Heart left ventricle (tissue), 16 donors: Measurements from ENCODE around the gene CALCOCO1. TPM values are rescaled to one million over a fixed set of nuclear protein-coding genes. Genes with fewer than 3 reads are reported as not detected.

Experiments
- ATAC-seq, 4 donors: fragments of 200-7000 bp; cut with Tn5 transposase; one replicate each; pipeline ENCODE4 v1.9.1; 2020 to 2022; ENCODE audit warnings: moderate library complexity in 4 of 4, mild to moderate bottlenecking in 3 of 4, moderate number of reproducible peaks in 1 of 4
- DNase-seq, 5 donors: peaks; one replicate each; pipeline ENCODE4 v3.0.0-alpha.2; 2020
- H3K27ac ChIP-seq, 12 donors: fragments of 200-600 bp; sonication (generic) in 4 of 12; one replicate each; pipeline versions ENCODE4 v1.5.0 to v1.8.0; 2016 to 2022; ENCODE audit warnings: mild to moderate bottlenecking in 2 of 12
- H3K27me3 ChIP-seq, 9 donors: fragments of 200-600 bp; sonication (generic) in 2 of 9; one replicate each; pipeline versions ENCODE4 v1.5.1 to v1.8.0; 2016 to 2022; ENCODE audit warnings: mild to moderate bottlenecking in 3 of 9
- H3K36me3 ChIP-seq, 9 donors: fragments of 200-600 bp; sonication (generic) in 2 of 9; one replicate each; pipeline versions ENCODE4 v1.5.0 to v1.8.0; 2018 to 2022; ENCODE audit warnings: mild to moderate bottlenecking in 2 of 9
- H3K4me1 ChIP-seq, 12 donors: fragments of 200-600 bp; sonication (generic) in 4 of 12; one replicate each; pipeline versions ENCODE4 v1.5.0 to v1.8.0; 2016 to 2022; ENCODE audit warnings: mild to moderate bottlenecking in 3 of 12
- H3K4me3 ChIP-seq, 12 donors: fragments of 200-600 bp; sonication (generic) in 4 of 12; one replicate each; pipeline versions ENCODE4 v1.5.0 to v1.8.0; 2017 to 2022; ENCODE audit warnings: mild to moderate bottlenecking in 9 of 12, moderate library complexity in 4 of 12
- H3K9me3 ChIP-seq, 12 donors: fragments of 200-600 bp; sonication (generic) in 4 of 12; one replicate each; pipeline versions ENCODE4 v1.5.0 to v1.8.0; 2016 to 2022; ENCODE audit warnings: mild to moderate bottlenecking in 1 of 12
- POLR2A ChIP-seq, 2 donors: fragments of 450-650 bp; IDR thresholded peaks; one replicate each; pipeline ENCODE4 v1.6.1; 2017; ENCODE audit warnings: antibody characterized with exemption in 2 of 2, mild to moderate bottlenecking in 2 of 2, moderate library complexity in 2 of 2
- WGBS, 4 donors: extraction: QIAGEN DNeasy Blood & Tissue Kit in 2 of 4; methylation state at CpG; one replicate each; pipeline versions ENCODE4 v1.1.5 to v1.1.7; 2013 to 2018; 5-methylcytosine and 5-hydroxymethylcytosine counted together
- intact Hi-C, 10 donors: fragments of 100-400 bp; cut with DNase I; formaldehyde crosslinking; loops; one replicate each; pipeline versions ENCODE4 v1.11.1 to v1.14.2; 2022
- polyA plus RNA-seq, 2 donors: library from polyadenylated mRNA; stranded (reverse); fragments of 200-250 nt; gene quantifications; one replicate each; pipeline ENCODE4 v1.2.3, GENCODE V29; 2013
- total RNA-seq, 9 donors: library from RNA; depleted of rRNA in 2 of 9; stranded (reverse); fragments of >200 nt in 2 of 9; fragmentation: NEBNext Ultra II Directional in 3 of 9; extraction: Animal tissue kit (Norgen Biotek cat#: 25700) in 3 of 9; gene quantifications; one replicate each; pipeline versions ENCODE4 v1.1.0 to v1.2.4, GENCODE V29; 2016 to 2023
- TF ChIP-seq, protein P1 (sequence below), 12 donors: fragments of 200-600 bp; sonication (generic) in 4 of 12; IDR thresholded peaks; one replicate each; pipeline versions ENCODE4 v1.5.0 to v1.8.0; 2018 to 2022; ENCODE audit warnings: antibody characterized with exemption in 12 of 12, mild to moderate bottlenecking in 5 of 12
- donor health status: ischemic (EF 13 %, LVEDD 7.1; RV severe dilation, severe dysfunction).
- donor health status: healthy with polysubstance abuse.
- donor health status: DM: no; HTN: yes; CAD: no.
- donor health status: DM: no; HTN: no; CAD: no.
- donor health status: ischemic (EF 25% LVEDD 6.9; RV normal size, moderate dysfunction).
- donor health status: ischemic (EF 25% LVEDD 5.7; RV mildly dilated, moderate dysfunction).
- donor health status: healthy.
- donor health status: DM: yes; HTN: yes; CAD: no.
- donor health status: ischemic (EF 35%, LVEDD 5.7; RV mildly dilated, moderate dysfunction).
- donor health status: nonischemic (EF 11% LVEDD 7.7; RV severe dilation, severe dysfunction).
- donor health status: DM: yes; HTN: yes; CAD: no.
- donor health status: PGD.
- donor health status: ischemic (EF 29% LVEDD 5.4; RV normal size, mild dysfunction).
- donor health status: nonischemic (EF 23%, LVEDD 6.1; RV moderate dilation, normal function).

Gene CALCOCO1
- total and polyA plus RNA-seq, 11 donors = 86.7 to 352 (median 197) TPM

- Histone ChIP-seq H3K4me1 (peaks cover 0 to 30% (median 11%) of the 10 kb centered on the region in 12 donors), H3K27ac (no peak overlapping the region), H3K9me3 (no peaks in the 10 kb centered on the region), H3K4me3 (no peak overlapping the region), H3K27me3 (peaks cover 0 to 73% (median 41%) of the 10 kb centered on the region in 9 donors), H3K36me3 (no peaks in the 10 kb centered on the region)
- no peak for DNase-seq
- 12 to 34% (median 18%) methylated on average over 21 to 32 of the region's 32 CpGs for WGBS, 4 donors
- no peak for ATAC-seq
- intact Hi-C loops = no loop called here
- TF ChIP-seq, protein P1, sequence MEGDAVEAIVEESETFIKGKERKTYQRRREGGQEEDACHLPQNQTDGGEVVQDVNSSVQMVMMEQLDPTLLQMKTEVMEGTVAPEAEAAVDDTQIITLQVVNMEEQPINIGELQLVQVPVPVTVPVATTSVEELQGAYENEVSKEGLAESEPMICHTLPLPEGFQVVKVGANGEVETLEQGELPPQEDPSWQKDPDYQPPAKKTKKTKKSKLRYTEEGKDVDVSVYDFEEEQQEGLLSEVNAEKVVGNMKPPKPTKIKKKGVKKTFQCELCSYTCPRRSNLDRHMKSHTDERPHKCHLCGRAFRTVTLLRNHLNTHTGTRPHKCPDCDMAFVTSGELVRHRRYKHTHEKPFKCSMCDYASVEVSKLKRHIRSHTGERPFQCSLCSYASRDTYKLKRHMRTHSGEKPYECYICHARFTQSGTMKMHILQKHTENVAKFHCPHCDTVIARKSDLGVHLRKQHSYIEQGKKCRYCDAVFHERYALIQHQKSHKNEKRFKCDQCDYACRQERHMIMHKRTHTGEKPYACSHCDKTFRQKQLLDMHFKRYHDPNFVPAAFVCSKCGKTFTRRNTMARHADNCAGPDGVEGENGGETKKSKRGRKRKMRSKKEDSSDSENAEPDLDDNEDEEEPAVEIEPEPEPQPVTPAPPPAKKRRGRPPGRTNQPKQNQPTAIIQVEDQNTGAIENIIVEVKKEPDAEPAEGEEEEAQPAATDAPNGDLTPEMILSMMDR (IDR thresholded peaks at IDR 0.05) = no peak
- TF ChIP-seq POLR2A (IDR thresholded peaks at IDR 0.05) = no peak
Observed at GRCh38 chr12:53738406-53739213, 11.4 kb upstream of the CALCOCO1 start.

DNA sequence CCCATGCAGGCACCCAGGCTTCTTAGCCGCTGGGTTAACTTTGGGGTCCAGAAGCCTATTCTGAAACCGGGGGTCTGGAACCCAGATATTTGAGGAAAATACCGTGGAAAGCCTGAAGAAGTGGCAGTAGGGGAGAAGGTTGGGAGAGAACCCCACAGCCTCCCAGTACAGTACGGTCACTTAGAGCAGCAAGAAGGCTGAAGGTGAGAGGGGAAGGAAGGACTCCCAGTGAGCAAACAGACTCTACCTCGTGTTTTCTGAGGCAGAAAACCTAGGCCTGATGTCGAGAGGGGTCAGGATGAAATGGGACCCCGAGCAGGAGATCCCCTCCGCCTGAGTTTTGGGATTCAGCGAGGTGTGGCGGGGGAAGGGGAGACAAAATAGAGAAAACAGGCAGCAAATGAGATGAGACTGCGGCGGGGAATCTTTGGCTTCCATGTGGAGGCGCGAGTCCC is 10.7 kb upstream of the CALCOCO1 start:
- Histone ChIP-seq H3K4me3 (no peak overlapping the region), H3K27me3 (peaks cover 0 to 68% (median 39%) of the 10 kb centered on the region in 9 donors), H3K4me1 (peaks cover 0 to 26% (median 11%) of the 10 kb centered on the region in 12 donors), H3K27ac (no peak overlapping the region), H3K9me3 (no peaks in the 10 kb centered on the region), H3K36me3 (no peaks in the 10 kb centered on the region)
- no peak for TF ChIP-seq POLR2A (IDR thresholded peaks at IDR 0.05)
- TF ChIP-seq, protein P1 (IDR thresholded peaks at IDR 0.05) = no peak
- intact Hi-C loops = no loop called here
- ATAC-seq (no peak), DNase-seq (no peak)
- 48 to 60% (median 54%) methylated on average over 14 of the region's 14 CpGs for WGBS, 4 donors

GRCh38 chr12:53737093-53737808 is 10.0 kb upstream of the CALCOCO1 start:
- TF ChIP-seq, protein P1 (IDR thresholded peaks at IDR 0.05) = no peak
- no peak for TF ChIP-seq POLR2A (IDR thresholded peaks at IDR 0.05)
- H3K27me3 ChIP-seq = peaks cover 0 to 61% (median 35%) of the 10 kb centered on the region in 9 donors
- intact Hi-C loops = no loop called here
- peaks cover 0 to 26% (median 11%) of the 10 kb centered on the region in 12 donors for H3K4me1 ChIP-seq
- H3K27ac ChIP-seq = no peak overlapping the region
- H3K4me3 ChIP-seq = no peak overlapping the region
- WGBS, 4 donors = 79 to 84% (median 80%) methylated on average over 14 of the region's 14 CpGs
- DNase-seq = no peak
- no peak for ATAC-seq
- H3K9me3 ChIP-seq = no peaks in the 10 kb centered on the region
- H3K36me3 ChIP-seq = no peaks in the 10 kb centered on the region

GRCh38 chr12:53736592-53736991 is 9.3 kb upstream of the CALCOCO1 start:
- no peak for TF ChIP-seq POLR2A (IDR thresholded peaks at IDR 0.05)
- TF ChIP-seq, protein P1 (IDR thresholded peaks at IDR 0.05) = no peak
- peaks cover 0 to 26% (median 11%) of the 10 kb centered on the region in 12 donors for H3K4me1 ChIP-seq
- intact Hi-C loops = no loop called here
- H3K27me3 ChIP-seq = peaks cover 0 to 59% (median 35%) of the 10 kb centered on the region in 9 donors
- no peak for DNase-seq
- no peaks in the 10 kb centered on the region for H3K36me3 ChIP-seq
- WGBS, 4 donors = 82 to 93% (median 90%) methylated on average over 6 of the region's 6 CpGs
- no peak overlapping the region for H3K4me3 ChIP-seq
- H3K27ac ChIP-seq = no peak overlapping the region
- no peaks in the 10 kb centered on the region for H3K9me3 ChIP-seq
- no peak for ATAC-seq
